Stimulated activated naive CD8-positive, alpha-beta T cell treated with anti-CD3 and anti-CD28 coated beads, Interleukin-15, amount 100 ng/mL, for 72 hours (primary cell): ENCODE data around the gene PLA2G3.
A peak's percentile ranks its signal among the peaks of the same experiment; 100 is the strongest.
"Not testable (repeated sequence)": the region's sequence is repeated elsewhere in the genome, so short reads cannot be mapped to it uniquely, and the experiment has no call there.

ENCODE experiments used
- ATAC-seq: fragments of 150-1000 bp; cut with Tn5 transposase; 2 replicates; pipeline ENCODE4 v1.10.0; 2021; ENCODE audit warnings: mild to moderate bottlenecking, moderate library complexity
- DNase-seq, 2 donors: peaks; one replicate each; pipeline ENCODE4 v3.0.0; 2021 to 2022
- H3K27ac Mint-ChIP-seq, 2 donors: one replicate each; pipeline ENCODE4 v1.8.0; 2022; ENCODE audit warnings: mild to moderate bottlenecking in 2 of 2, mixed read lengths in 2 of 2, moderate library complexity in 2 of 2
- H3K27me3 Mint-ChIP-seq: one replicate; pipeline ENCODE4 v1.8.0; 2022; ENCODE audit warnings: mixed read lengths
- H3K4me1 Mint-ChIP-seq: one replicate; pipeline ENCODE4 v1.8.0; 2022; ENCODE audit warnings: mild to moderate bottlenecking, mixed read lengths
- H3K4me3 Mint-ChIP-seq, 2 donors: one replicate each; pipeline ENCODE4 v1.8.0; 2022; ENCODE audit warnings: mild to moderate bottlenecking in 2 of 2, mixed read lengths in 2 of 2, moderate library complexity in 1 of 2
- H3K9me3 Mint-ChIP-seq, 2 donors: one replicate each; pipeline ENCODE4 v1.8.0; 2022; ENCODE audit warnings: mixed read lengths in 2 of 2

Gene PLA2G3, protein sequence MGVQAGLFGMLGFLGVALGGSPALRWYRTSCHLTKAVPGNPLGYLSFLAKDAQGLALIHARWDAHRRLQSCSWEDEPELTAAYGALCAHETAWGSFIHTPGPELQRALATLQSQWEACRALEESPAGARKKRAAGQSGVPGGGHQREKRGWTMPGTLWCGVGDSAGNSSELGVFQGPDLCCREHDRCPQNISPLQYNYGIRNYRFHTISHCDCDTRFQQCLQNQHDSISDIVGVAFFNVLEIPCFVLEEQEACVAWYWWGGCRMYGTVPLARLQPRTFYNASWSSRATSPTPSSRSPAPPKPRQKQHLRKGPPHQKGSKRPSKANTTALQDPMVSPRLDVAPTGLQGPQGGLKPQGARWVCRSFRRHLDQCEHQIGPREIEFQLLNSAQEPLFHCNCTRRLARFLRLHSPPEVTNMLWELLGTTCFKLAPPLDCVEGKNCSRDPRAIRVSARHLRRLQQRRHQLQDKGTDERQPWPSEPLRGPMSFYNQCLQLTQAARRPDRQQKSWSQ

DNA sequence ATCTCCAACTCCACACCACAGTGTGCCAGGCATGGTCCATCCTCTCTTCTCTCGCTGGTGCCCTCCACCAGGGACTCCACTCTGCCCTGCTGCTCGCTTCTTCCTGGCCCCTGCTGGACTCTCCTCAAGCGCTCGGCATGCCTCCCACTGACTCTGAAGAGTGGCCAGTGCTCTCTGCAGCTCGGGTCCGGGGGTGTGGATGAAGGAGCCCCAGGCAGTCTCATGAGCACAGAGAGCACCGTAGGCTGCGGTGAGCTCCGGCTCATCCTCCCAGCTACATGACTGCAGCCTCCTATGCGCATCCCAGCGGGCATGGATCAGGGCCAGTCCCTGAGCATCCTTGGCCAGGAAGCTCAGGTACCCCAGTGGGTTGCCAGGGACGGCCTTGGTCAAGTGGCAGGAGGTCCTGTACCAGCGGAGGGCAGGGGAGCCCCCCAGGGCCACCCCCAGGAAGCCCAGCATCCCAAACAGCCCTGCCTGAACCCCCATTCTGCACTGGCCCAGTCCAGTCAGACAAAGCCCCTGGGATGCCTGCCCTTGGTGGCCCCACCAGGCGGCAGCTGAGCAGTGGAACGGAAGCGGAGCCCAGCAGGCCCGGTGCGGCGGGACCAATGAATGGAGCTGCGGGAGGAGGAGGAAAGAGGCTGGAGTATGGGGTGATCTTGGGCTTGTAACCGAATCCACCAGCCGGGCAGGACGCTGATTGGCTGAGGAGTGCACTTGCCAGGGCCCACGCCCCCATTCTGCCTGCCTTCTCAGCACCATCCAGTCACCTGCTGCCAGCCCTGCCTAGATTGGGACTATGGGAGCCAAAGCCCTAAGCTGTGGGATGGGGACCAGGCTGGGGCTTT is at the start of gene PLA2G3:
Gene PLA2G3, minus strand, starts transcription at position 643 of the 851 bp plus-strand sequence. Its CDS starts 154 bp downstream, at position 489.
- ATAC-seq (no peak), DNase-seq (no peak)
- H3K27ac Mint-ChIP-seq, result peak within 1 kb of the TSS in 1 of 2 donors; percentile 56
- peaks cover 13% of the 10 kb centered on the region for H3K27me3 Mint-ChIP-seq
- no peaks in the 10 kb centered on the region for H3K9me3 Mint-ChIP-seq
- H3K4me1 Mint-ChIP-seq, result peaks cover 10% of the 10 kb centered on the region
- H3K4me3 Mint-ChIP-seq, result no peak within 1 kb of the TSS

- no peaks in the 10 kb centered on the region for H3K9me3 Mint-ChIP-seq
- ATAC-seq (no peak), DNase-seq (no peak)
- H3K4me1 Mint-ChIP-seq, result no peaks in the 10 kb centered on the region
- H3K4me3 Mint-ChIP-seq, result no peak overlapping the region
- H3K27ac Mint-ChIP-seq, result peak overlapping the region in 1 of 2 donors; percentile 58
- H3K27me3 Mint-ChIP-seq, result no peaks in the 10 kb centered on the region
Measured at GRCh38 chr22:31187627-31188026, 47.3 kb upstream of the PLA2G3 start.

- DNase-seq (no peak), ATAC-seq (no peak)
- Mint-ChIP-seq H3K27me3 (no peaks in the 10 kb centered on the region), H3K9me3 (peaks cover 0 to 4% of the 10 kb centered on the region in 2 donors), H3K4me3 (no peak overlapping the region), H3K27ac (peak overlapping the region in 1 of 2 donors; percentile 79), H3K4me1 (no peaks in the 10 kb centered on the region)
Measured at GRCh38 chr22:31185056-31185455, 44.7 kb upstream of the PLA2G3 start.

GRCh38 chr22:31184015-31184414 is 43.7 kb upstream of the PLA2G3 start:
- Mint-ChIP-seq H3K4me3 (no peak overlapping the region), H3K27me3 (no peaks in the 10 kb centered on the region), H3K4me1 (peaks cover 9% of the 10 kb centered on the region), H3K9me3 (peaks cover 0 to 4% of the 10 kb centered on the region in 2 donors), H3K27ac (no peak overlapping the region)
- no peak for DNase-seq
- no peak for ATAC-seq

GRCh38 chr22:31179345-31179744 is 39.0 kb upstream of the PLA2G3 start:
- ATAC-seq, result no peak

GRCh38 chr22:31178859-31179258 is 38.6 kb upstream of the PLA2G3 start:
- Mint-ChIP-seq H3K27me3 (no peaks in the 10 kb centered on the region), H3K4me1 (peaks cover 30% of the 10 kb centered on the region), H3K27ac (no peak overlapping the region), H3K4me3 (no peak overlapping the region), H3K9me3 (peaks cover 0 to 4% of the 10 kb centered on the region in 2 donors)
- DNase-seq, result no peak
- ATAC-seq, result no peak

More at GRCh38 chr22:31179345-31179744, 39.0 kb upstream of the PLA2G3 start:
- Mint-ChIP-seq H3K4me3 (no peak overlapping the region), H3K27ac (no peak overlapping the region), H3K4me1 (peaks cover 25% of the 10 kb centered on the region), H3K27me3 (no peaks in the 10 kb centered on the region), H3K9me3 (peaks cover 0 to 4% of the 10 kb centered on the region in 2 donors)
- DNase-seq, result no peak

DNA sequence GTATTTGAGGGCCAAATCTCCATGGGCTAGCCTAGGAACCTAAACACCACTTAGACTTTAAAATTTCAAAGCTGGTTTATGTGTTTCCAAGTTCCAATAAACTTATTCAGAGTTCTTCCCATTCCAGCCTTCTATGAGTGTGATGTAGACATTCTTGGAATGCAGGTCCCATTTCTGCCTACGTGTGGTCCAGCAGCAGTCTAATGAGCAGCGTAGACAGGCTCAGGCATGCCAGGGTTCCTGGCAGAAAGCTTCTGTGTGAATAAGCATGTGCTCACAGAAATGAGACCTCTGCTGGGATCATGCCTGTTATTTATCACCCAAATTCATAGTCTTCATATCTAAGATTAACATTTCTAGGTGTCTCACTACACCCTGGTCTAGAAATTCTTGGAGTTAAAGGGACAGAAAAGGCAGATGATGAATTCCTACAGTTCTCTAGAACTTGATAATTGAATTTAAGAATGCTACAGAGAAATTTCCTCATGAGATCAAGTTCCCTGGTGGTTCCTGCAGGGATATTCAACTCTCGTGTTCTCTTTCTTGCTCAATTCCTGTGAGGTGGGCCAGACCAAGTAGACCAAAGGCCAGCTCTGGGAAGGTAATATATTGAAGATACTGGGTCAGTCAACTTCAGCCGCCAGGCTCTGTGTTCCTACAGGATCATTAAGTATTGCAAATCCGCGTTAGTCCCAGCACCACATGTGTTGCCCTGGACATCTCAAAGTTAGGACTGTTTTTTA is 37.3 kb upstream of the PLA2G3 start:
- ATAC-seq (no peak), DNase-seq (no peak)
- no peaks in the 10 kb centered on the region for H3K27me3 Mint-ChIP-seq
- peaks cover 0 to 4% of the 10 kb centered on the region in 2 donors for H3K9me3 Mint-ChIP-seq
- peaks cover 43% of the 10 kb centered on the region for H3K4me1 Mint-ChIP-seq
- H3K27ac Mint-ChIP-seq, result no peak overlapping the region
- H3K4me3 Mint-ChIP-seq, result no peak overlapping the region

- peaks cover 0 to 4% of the 10 kb centered on the region in 2 donors for H3K9me3 Mint-ChIP-seq
- H3K27ac Mint-ChIP-seq, result no peak overlapping the region
- no peak for ATAC-seq
- H3K4me3 Mint-ChIP-seq, result no peak overlapping the region
- no peak for DNase-seq
- H3K4me1 Mint-ChIP-seq, result peaks cover 47% of the 10 kb centered on the region
- no peaks in the 10 kb centered on the region for H3K27me3 Mint-ChIP-seq
Measured at GRCh38 chr22:31176923-31177322, 36.6 kb upstream of the PLA2G3 start.

DNA sequence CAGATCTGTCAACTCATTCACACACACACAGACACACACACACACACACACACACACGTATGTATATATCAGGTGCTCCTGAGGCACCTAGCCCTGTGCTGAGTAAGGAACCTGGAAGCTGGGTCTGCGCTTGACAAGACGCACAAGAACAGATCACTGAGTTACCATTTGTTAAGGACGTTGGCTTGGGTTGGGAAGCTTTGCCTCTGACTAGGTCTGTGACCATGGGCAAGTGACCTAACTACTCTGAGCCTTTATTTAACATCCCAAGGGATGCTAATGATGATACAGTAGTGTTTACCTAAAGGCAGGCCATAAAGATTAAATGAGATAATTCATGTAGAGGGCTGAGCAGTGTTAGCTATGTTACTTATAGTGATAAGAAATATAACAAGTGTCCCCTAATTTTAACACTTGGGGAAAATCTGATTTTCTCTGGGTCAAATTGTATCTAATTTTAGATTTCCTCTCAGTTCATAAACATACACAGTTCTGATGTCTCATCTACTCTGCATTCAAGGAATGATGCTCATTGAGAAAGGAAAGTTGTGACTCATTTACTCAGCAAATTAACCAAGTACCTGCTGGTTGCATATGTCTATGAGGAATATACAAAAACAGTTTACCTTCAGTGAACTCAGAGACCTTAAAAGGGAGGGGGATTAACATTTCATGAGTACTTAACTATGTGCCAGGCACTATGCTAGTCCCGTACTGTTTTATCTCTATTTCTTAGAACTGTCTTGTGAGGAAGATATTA is 33.3 kb upstream of the PLA2G3 start:
- DNase-seq, result no peak

DNA sequence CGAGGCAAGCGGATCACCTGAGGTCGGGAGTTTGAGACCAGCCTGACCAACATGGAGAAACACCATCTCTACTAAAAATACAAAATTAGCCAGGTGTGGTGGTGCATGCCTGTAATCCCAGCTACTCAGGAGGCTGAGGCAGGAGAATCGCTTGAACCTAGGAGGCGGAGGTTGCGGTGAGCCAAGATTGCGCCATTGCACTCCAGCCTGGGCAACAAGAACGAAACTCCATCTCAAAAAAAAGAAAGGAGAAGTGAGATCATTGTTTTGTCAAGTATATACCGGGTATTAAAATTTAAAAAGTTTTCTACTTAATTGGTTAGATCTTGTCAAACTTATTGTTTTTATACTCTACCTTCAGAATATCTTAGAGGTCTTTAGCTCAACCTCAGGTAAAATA is 31.4 kb upstream of the PLA2G3 start:
- Mint-ChIP-seq H3K4me1 (peaks cover 47% of the 10 kb centered on the region), H3K27ac (peak overlapping the region in 1 of 2 donors; percentile 60)
- H3K4me3 Mint-ChIP-seq, ATAC-seq, DNase-seq, H3K27me3 Mint-ChIP-seq, H3K9me3 Mint-ChIP-seq: not testable (repeated sequence)

More for the DNA sequence above, 33.3 kb upstream of the PLA2G3 start:
- peak overlapping the region; percentile 26 to 48 for H3K4me3 Mint-ChIP-seq
- no peaks in the 10 kb centered on the region for H3K27me3 Mint-ChIP-seq
- no peaks in the 10 kb centered on the region for H3K9me3 Mint-ChIP-seq
- H3K4me1 Mint-ChIP-seq, result peaks cover 42% of the 10 kb centered on the region
- peak overlapping the region in 1 of 2 donors; percentile 71 for H3K27ac Mint-ChIP-seq
- peak; percentile 90 for ATAC-seq

- H3K4me1 Mint-ChIP-seq, result peaks cover 47% of the 10 kb centered on the region
- H3K9me3 Mint-ChIP-seq, result no peaks in the 10 kb centered on the region
- ATAC-seq, result no peak
- H3K27ac Mint-ChIP-seq, result no peak overlapping the region
- no peak for DNase-seq
- no peaks in the 10 kb centered on the region for H3K27me3 Mint-ChIP-seq
- H3K4me3 Mint-ChIP-seq, result no peak overlapping the region
Measured at GRCh38 chr22:31170971-31171370, 30.7 kb upstream of the PLA2G3 start.

DNA sequence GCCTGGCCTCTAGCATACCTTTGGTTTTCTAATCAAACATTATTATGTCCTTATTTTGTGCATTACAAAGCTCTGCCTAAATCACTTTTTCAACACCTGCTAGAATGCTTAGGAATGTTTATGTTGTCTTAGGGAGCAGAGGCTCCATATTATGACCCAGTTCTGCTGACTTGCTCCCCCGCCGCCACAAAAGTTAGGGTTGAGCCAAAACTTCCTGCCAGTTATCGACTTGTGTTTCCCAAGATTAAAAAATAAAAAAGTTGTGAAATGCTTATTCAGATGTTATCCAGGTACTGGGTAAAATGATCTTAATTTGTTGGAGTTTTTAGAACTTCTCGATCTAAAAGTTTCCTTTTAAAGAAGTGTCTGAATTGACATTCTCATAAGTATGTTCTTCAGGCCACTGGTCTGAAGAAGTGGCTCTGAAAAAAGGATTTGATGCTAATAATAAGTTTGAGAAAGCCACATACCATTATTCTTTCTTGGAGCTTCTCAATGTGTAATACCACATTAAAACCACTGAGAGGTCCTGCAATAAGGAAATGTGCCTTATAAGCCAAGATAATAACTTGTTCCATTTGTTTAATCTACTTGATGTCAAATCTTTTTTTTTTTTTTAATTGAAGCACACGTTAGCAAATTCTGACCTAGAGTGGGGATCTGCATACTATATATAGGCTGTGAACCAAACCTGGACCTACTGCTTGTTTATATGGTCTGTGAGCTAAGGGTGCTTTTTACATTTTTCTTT is 21.9 kb upstream of the PLA2G3 start:
- ATAC-seq, result no peak
- Mint-ChIP-seq H3K27ac (peak overlapping the region in 1 of 2 donors; percentile 65), H3K4me1 (peaks cover 42% of the 10 kb centered on the region), H3K9me3 (peaks cover 0 to 7% of the 10 kb centered on the region in 2 donors), H3K4me3 (peak overlapping the region; percentile 46 to 60), H3K27me3 (no peaks in the 10 kb centered on the region)
- DNase-seq, result no peak

- peaks cover 0 to 7% of the 10 kb centered on the region in 2 donors for H3K9me3 Mint-ChIP-seq
- H3K4me1 Mint-ChIP-seq, result peaks cover 35% of the 10 kb centered on the region
- H3K27me3 Mint-ChIP-seq, result no peaks in the 10 kb centered on the region
- DNase-seq (no peak), ATAC-seq (no peak)
- peak overlapping the region; percentile 94 to 96 for H3K4me3 Mint-ChIP-seq
- no peak overlapping the region for H3K27ac Mint-ChIP-seq
Measured at GRCh38 chr22:31161386-31161785, 21.1 kb upstream of the PLA2G3 start.
